H54 (cell line): Measurements from ENCODE around the gene USP30.

Source experiments
- DNase-seq: peaks from one replicate; pipeline ENCODE4 v3.0.0; 2011; ENCODE audit warnings: low spot score, mixed read lengths; ENCODE audit not compliant: insufficient read length
- FAIRE-seq: peaks from 3 replicates; lab custom pipeline; 2011; peaks lifted over from hg19 to GRCh38; lab: Jason Lieb, UNC
- POLR2A ChIP-seq: IDR thresholded peaks from 2 replicates; pipeline ENCODE4 v1.6.1; 2011; ENCODE audit warnings: low read depth, mild to moderate bottlenecking, low read length

The USP30 gene

GRCh38 chr12:109134186-109134917 is 82.0 kb downstream of the USP30 start:
- FAIRE-seq (peak; percentile 15), DNase-seq (peak; percentile 59)
- no peak for TF ChIP-seq POLR2A

- FAIRE-seq: no peak
- no peak for DNase-seq
- TF ChIP-seq POLR2A: no peak
These were observed 84.7 kb downstream of the USP30 start for GRCh38 chr12:109137055-109137454.
